Immature natural killer cell (primary cell): Measurements from ENCODE around the gene FJX1. TPM values are rescaled to one million over a fixed set of nuclear protein-coding genes. Genes with fewer than 3 reads are reported as not detected.

ENCODE experiments used
- polyA plus RNA-seq, 3 donors: library from polyadenylated mRNA; unstranded; fragments of 300-500 nt; fragmentation: Illumina TruSeq; gene quantifications; one replicate each; pipeline ENCODE4 v1.2.3, GENCODE V29; 2021

Gene FJX1
- polyA plus RNA-seq, 3 donors from 2014 or later, result not detected

Other genes with a start within 250 kb of the FJX1 start
- gene SLC1A2, start 198.9 kb upstream of the FJX1 start, polyA plus RNA-seq, result under 1 TPM in 2 of 3 donors, not detected in 1; 0.03 to 0.06 TPM
- gene PAMR1, start 92.8 kb upstream of the FJX1 start, polyA plus RNA-seq, result not detected
- 10 to 100 TPM; 36.0 to 55.3 (median 41.1) TPM for gene TRIM44, start 44.3 kb downstream of the FJX1 start, polyA plus RNA-seq